HepG2 (cell line): Measurements from ENCODE around the gene CHCHD6. TPM values are rescaled to one million over a fixed set of nuclear protein-coding genes. Genes with fewer than 3 reads are reported as not detected.
A peak's percentile ranks its signal among the peaks of the same experiment; 100 is the strongest.

Experiments
- ATAC-seq: fragments of 200-7000 bp; cut with Tn5 transposase; 3 replicates; pipeline ENCODE4 v1.9.1; 2020; ENCODE audit warnings: mild to moderate bottlenecking, moderate library complexity
- BruUV-seq: library from RNA; stranded (reverse); fragments of 400-500 nt; replicated peaks from 2 replicates; lab custom pipeline; 2021; lab: Mats Ljungman, UMichigan
- CTCF ChIA-PET: fragments of 300-600 bp; formaldehyde crosslinking; extraction: SDS; loops from one replicate; lab custom pipeline; 2021; ENCODE audit warnings: low total read pairs, inconsistent platforms, low intra/inter-chr PET ratio; lab: Yijun Ruan, JAX
- POLR2A ChIA-PET: fragments of 350-600 bp; sonication (Branson Sonifier 250); formaldehyde crosslinking; loops from one replicate; lab custom pipeline; 2020; ENCODE audit warnings: antibody characterized with exemption, inconsistent platforms; lab: Yijun Ruan, JAX
- DNase-seq: peaks from one replicate; pipeline ENCODE4 v3.0.0-alpha.2; 2015; ENCODE audit warnings: low spot score
- FAIRE-seq: peaks from 3 replicates; lab custom pipeline; 2011; peaks lifted over from hg19 to GRCh38; lab: Jason Lieb, UNC
- H2AFZ ChIP-seq: one replicate; pipeline ENCODE4 v1.6.1; 2011; ENCODE audit warnings: low read length, inconsistent platforms
- H3K27ac ChIP-seq: fragments of 300-600 bp; 3 replicates; pipeline ENCODE4 v1.8.0; 2011; ENCODE audit warnings: mixed run types, mild to moderate bottlenecking, mixed read lengths, low read length, inconsistent platforms; ENCODE audit not compliant: insufficient read depth; ENCODE audit errors: extremely low read length
- H3K27me3 ChIP-seq, 2 experiments: fragments of 200-600 bp in 1 of 2; 2 replicates in 1 of 2; 3 replicates in 1 of 2; pipeline versions ENCODE4 v1.6.0 to v1.8.0; 2011; ENCODE audit warnings: low read length in 2 of 2, mild to moderate bottlenecking in 2 of 2, moderate library complexity in 2 of 2, inconsistent platforms in 1 of 2; ENCODE audit not compliant: insufficient read depth in 2 of 2, control insufficient read depth in 1 of 2
- H3K36me3 ChIP-seq, 2 experiments: fragments of 200-600 bp in 1 of 2; replicated peaks in 1 of 2; 2 replicates in 1 of 2; 3 replicates in 1 of 2; pipeline versions ENCODE4 v1.5.1 to v1.8.0; 2011; ENCODE audit warnings: low read length in 2 of 2, inconsistent platforms in 1 of 2; ENCODE audit not compliant: insufficient read depth in 2 of 2, control insufficient read depth in 1 of 2
- H3K4me1 ChIP-seq: 2 replicates; pipeline ENCODE4 v1.5.1; 2012; ENCODE audit warnings: low read length, inconsistent platforms; ENCODE audit not compliant: insufficient read depth
- H3K4me2 ChIP-seq: 2 replicates; pipeline ENCODE4 v1.6.0; 2011; ENCODE audit warnings: low read depth, low read length, inconsistent platforms
- H3K4me3 ChIP-seq, 3 experiments: fragments of 200-600 bp in 1 of 3; sonication (generic), shearing (Covaris generic) in 1 of 3; replicated peaks in 1 of 3; 2 replicates each; pipeline ENCODE4 v1.5.1; 2011 to 2016; ENCODE audit warnings: low read length in 3 of 3, inconsistent platforms in 2 of 3, low read depth in 2 of 3, mild to moderate bottlenecking in 2 of 3, control low read depth in 1 of 3, mixed read lengths in 1 of 3; ENCODE audit not compliant: insufficient read depth in 1 of 3
- H3K79me2 ChIP-seq: one replicate; pipeline ENCODE4 v1.6.1; 2011; ENCODE audit warnings: low read length, inconsistent platforms; ENCODE audit not compliant: insufficient read depth
- H3K9ac ChIP-seq: 2 replicates; pipeline ENCODE4 v1.6.0; 2011; ENCODE audit warnings: mild to moderate bottlenecking, low read depth, low read length, inconsistent platforms; ENCODE audit not compliant: insufficient read depth
- H3K9me3 ChIP-seq: 2 replicates; pipeline ENCODE4 v1.5.1; 2012; ENCODE audit warnings: mild to moderate bottlenecking, low read length
- H4K20me1 ChIP-seq: 2 replicates; pipeline ENCODE4 v1.6.0; 2011; ENCODE audit warnings: inconsistent platforms, mild to moderate bottlenecking, low read length, moderate library complexity; ENCODE audit not compliant: insufficient read depth
- CEBPB ChIP-seq: IDR thresholded peaks from 2 replicates; pipeline ENCODE4 v1.6.1; 2011; ENCODE audit warnings: low read depth, low read length, improper control_type of control experiment, borderline replicate concordance
- CEBPG ChIP-seq: IDR thresholded peaks from 2 replicates; pipeline ENCODE4 v1.6.1; 2016
- GATA4 ChIP-seq: sonication (generic); IDR thresholded peaks from 2 replicates; pipeline ENCODE4 v1.6.1; 2016; ENCODE audit warnings: antibody characterized with exemption, low read depth, borderline replicate concordance
- HOXA5 ChIP-seq: sonication (generic); formaldehyde crosslinking; IDR thresholded peaks from 2 replicates; pipeline ENCODE4 v1.4.0; 2020; ENCODE audit warnings: missing genetic modification reagents
- ZKSCAN5 ChIP-seq: sonication (generic); formaldehyde crosslinking; IDR thresholded peaks from 2 replicates; pipeline ENCODE4 v1.5.1; 2020; ENCODE audit warnings: mild to moderate bottlenecking, missing genetic modification reagents
- ZNF136 ChIP-seq: sonication (generic); formaldehyde crosslinking; IDR thresholded peaks from 2 replicates; pipeline ENCODE4 v1.8.1; 2022; ENCODE audit warnings: low read depth, mild to moderate bottlenecking, moderate library complexity, missing genetic modification reagents
- ZNF30 ChIP-seq: sonication (generic); formaldehyde crosslinking; IDR thresholded peaks from 2 replicates; pipeline ENCODE4 v1.5.0; 2020; ENCODE audit warnings: mild to moderate bottlenecking, missing genetic modification reagents
- whole genome bisulfite sequencing: methylation state at CpG from one replicate; pipeline ENCODE4 v1.1.6; 2017; ENCODE audit warnings: low lambda C conversion rate; 5-methylcytosine and 5-hydroxymethylcytosine counted together
- in situ Hi-C: cut with HindIII; loops from 2 replicates; pipeline ENCODE4 v1.10.0; 2017; ENCODE audit warnings: low pct_unique_long_range_greater_than_20kb; ENCODE audit not compliant: extremely low pct_ligation_motif_present
- intact Hi-C: fragments of 100-400 bp; cut with micrococcal nuclease; formaldehyde crosslinking; loops from one replicate; pipeline ENCODE4 v1.10.0; 2022; ENCODE audit not compliant: unreplicated experiment
- polyA plus RNA-seq, 8 experiments: library from polyadenylated mRNA; depleted of rRNA in 3 of 8; stranded (reverse) in 7 of 8; unstranded in 1 of 8; fragments of >200 nt; fragmentation: Illumina TruSeq in 4 of 8; extraction: Trizol in 4 of 8; gene quantifications; 2 replicates each; pipeline versions ENCODE4 v1.2.1 to v1.2.3, GENCODE V29; 2011 to 2016; ENCODE audit warnings: low read depth in 4 of 8, missing spikeins in 1 of 8, mixed read lengths in 1 of 8; ENCODE audit not compliant: insufficient read depth in 1 of 8
- total RNA-seq, 5 experiments: library from RNA; depleted of rRNA; stranded (reverse); fragments of >200 nt; fragmentation: Illumina TruSeq; extraction: Trizol; gene quantifications; 2 replicates each; pipeline ENCODE4 v1.2.3, GENCODE V29; 2016; ENCODE audit warnings: low read depth in 1 of 5
- TF ChIP-seq, protein P1 (sequence below): sonication (generic); formaldehyde crosslinking; IDR thresholded peaks from 2 replicates; pipeline ENCODE4 v1.8.0; 2022; ENCODE audit warnings: mild to moderate bottlenecking, missing genetic modification reagents
- TF ChIP-seq, protein P2 (sequence below): IDR thresholded peaks from 2 replicates; pipeline ENCODE4 v1.6.1; 2016; ENCODE audit warnings: missing genetic modification reagents, missing compliant biosample characterization

The CHCHD6 gene
- total and polyA plus RNA-seq, 2 of the 13 experiments (the other 11 are each of a cell fraction or from before 2014, with no cell fraction given) = 20.3 to 20.8 TPM

DNA sequence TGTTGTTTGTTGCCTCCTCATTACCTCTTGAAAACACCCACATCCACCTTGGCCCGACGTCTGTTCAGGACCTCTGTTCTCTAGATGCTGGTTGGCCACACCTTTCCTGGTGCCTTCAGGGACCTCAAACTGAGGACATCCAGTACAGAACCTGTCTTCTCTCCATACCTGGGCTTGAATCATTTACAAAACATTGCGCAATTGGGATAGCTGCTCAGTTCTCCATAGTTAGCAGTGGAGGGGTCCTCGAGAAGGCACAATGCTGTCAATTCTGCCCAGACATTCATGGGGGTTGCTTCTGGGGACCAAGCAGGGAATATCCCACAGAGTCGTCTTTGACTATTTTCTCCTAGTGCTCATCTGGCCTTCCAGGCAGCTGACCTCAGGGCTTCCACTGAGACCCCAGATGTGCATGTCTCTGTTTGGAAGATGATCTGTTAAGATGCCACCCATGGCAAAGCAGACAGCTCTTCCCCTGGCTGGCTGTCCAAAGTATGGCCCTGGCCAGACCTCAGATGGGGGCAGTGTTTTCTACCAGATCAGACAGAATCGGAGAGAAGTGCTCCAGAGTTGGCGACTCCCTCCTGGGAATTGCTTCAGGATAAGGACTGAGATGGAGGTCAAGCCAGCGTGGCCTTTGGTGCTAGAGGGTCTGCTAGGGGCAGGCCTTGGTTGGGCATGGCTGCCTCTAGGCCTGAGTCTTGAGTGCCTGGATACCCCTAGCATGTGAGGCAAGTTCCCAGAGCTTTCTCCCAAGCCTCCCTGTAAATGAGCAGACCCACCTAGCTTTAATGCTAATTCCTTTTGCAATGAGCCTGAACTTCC, 46.1 kb downstream of the CHCHD6 start:
- H3K27me3 ChIP-seq = no peaks in the 10 kb centered on the region; a peak in 1 of 5 replicates
- no TSS peak for BruUV-seq
- intact Hi-C loops = loop anchor here (5.0 kb wide), 2 partner anchors 427 to 552 kb away; no protein-coding TSS in a partner anchor
- H3K9me3 ChIP-seq = no peaks in the 10 kb centered on the region
- H3K4me2 ChIP-seq = no peak overlapping the region
- FAIRE-seq (no peak), DNase-seq (no peak), ATAC-seq (no peak)
- 96% methylated on average over 6 of the region's 8 CpGs for WGBS
- H3K79me2 ChIP-seq = no peaks in the 10 kb centered on the region
- POLR2A ChIA-PET = no interaction called here
- no peak for TF ChIP-seq ZNF30 (CRISPR knock-in tag)
- TF ChIP-seq ZNF136 (CRISPR knock-in tag) = no peak
- peak; percentile 93 for TF ChIP-seq CEBPB
- peak; percentile 73 for TF ChIP-seq CEBPG (CRISPR knock-in tag)
- H3K36me3 ChIP-seq = 0 out of 5 replicates have a peak, but pooled peaks cover 0 to 2% of the 10 kb centered on the region in 2 experiments
- H2AFZ ChIP-seq = no peak overlapping the region
- no peak overlapping the region for H3K27ac ChIP-seq
- in situ Hi-C loops = loop anchor here (5.0 to 10.0 kb wide), 3 partner anchors 212 to 705 kb away; no protein-coding TSS in a partner anchor
- H3K4me1 ChIP-seq = peaks cover 36% of the 10 kb centered on the region
- H4K20me1 ChIP-seq = peaks cover 3% of the 10 kb centered on the region; the same call in 1 of the 2 replicates
- CTCF ChIA-PET = no interaction called here
- H3K4me3 ChIP-seq = no peak overlapping the region
- H3K9ac ChIP-seq = no peak overlapping the region

DNA sequence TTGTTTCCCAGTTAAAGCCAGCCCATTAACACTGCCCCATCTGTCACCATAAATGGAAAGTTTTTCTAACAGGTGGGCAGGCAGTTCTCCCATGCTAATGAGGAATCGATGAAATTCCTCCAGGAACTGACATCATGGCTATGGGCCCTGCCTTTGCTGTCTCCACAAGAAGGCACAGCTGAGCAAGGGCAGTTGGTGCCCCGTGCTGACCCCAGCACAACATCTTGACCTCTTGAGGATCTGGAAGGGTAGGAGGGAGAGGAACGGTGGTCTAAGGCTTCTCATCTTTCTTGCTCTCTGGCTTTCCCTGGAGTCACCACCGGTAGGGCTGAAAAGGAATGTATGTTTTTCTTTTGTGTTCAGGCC, 46.7 kb downstream of the CHCHD6 start:
- FAIRE-seq = no peak
- intact Hi-C loops = loop anchor here (5.0 kb wide), 2 partner anchors 427 to 552 kb away; no protein-coding TSS in a partner anchor
- no TSS peak for BruUV-seq

More for the DNA sequence above, 46.7 kb downstream of the CHCHD6 start:
- Histone ChIP-seq H3K4me2 (no peak overlapping the region), H2AFZ (no peak overlapping the region), H3K9ac (no peak overlapping the region), H3K79me2 (no peaks in the 10 kb centered on the region), H3K4me3 (no peak overlapping the region), H3K36me3 (0 out of 5 replicates have a peak, but pooled peaks cover 0 to 2% of the 10 kb centered on the region in 2 experiments), H4K20me1 (peaks cover 3% of the 10 kb centered on the region; the same call in 1 of the 2 replicates), H3K27me3 (no peaks in the 10 kb centered on the region; a peak in 1 of 5 replicates), H3K9me3 (no peaks in the 10 kb centered on the region), H3K4me1 (peaks cover 33% of the 10 kb centered on the region), H3K27ac (no peak overlapping the region)
- no peak for TF ChIP-seq HOXA5 (CRISPR knock-in tag)
- TF ChIP-seq, protein P1, sequence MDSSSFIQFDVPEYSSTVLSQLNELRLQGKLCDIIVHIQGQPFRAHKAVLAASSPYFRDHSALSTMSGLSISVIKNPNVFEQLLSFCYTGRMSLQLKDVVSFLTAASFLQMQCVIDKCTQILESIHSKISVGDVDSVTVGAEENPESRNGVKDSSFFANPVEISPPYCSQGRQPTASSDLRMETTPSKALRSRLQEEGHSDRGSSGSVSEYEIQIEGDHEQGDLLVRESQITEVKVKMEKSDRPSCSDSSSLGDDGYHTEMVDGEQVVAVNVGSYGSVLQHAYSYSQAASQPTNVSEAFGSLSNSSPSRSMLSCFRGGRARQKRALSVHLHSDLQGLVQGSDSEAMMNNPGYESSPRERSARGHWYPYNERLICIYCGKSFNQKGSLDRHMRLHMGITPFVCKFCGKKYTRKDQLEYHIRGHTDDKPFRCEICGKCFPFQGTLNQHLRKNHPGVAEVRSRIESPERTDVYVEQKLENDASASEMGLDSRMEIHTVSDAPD (CRISPR knock-in tag) = no peak
- TF ChIP-seq GATA4 = no peak
- no peak for TF ChIP-seq ZKSCAN5 (CRISPR knock-in tag)
- TF ChIP-seq, protein P2, sequence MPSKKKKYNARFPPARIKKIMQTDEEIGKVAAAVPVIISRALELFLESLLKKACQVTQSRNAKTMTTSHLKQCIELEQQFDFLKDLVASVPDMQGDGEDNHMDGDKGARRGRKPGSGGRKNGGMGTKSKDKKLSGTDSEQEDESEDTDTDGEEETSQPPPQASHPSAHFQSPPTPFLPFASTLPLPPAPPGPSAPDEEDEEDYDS (CRISPR knock-in tag) = no peak
- no peak for ATAC-seq
- ChIA-PET POLR2A (no interaction called here), CTCF (no interaction called here)
- no peak for DNase-seq
- in situ Hi-C loops = loop anchor here (5.0 to 10.0 kb wide), 3 partner anchors 212 to 704 kb away; no protein-coding TSS in a partner anchor
- WGBS = 89% methylated on average over 4 of the region's 4 CpGs
